ENCODE data around the gene CEMIP.

The CEMIP gene

GRCh38 chr15:80942746-80943565, 163.8 kb downstream of the CEMIP start:
- TF ChIP-seq, protein P1, sequence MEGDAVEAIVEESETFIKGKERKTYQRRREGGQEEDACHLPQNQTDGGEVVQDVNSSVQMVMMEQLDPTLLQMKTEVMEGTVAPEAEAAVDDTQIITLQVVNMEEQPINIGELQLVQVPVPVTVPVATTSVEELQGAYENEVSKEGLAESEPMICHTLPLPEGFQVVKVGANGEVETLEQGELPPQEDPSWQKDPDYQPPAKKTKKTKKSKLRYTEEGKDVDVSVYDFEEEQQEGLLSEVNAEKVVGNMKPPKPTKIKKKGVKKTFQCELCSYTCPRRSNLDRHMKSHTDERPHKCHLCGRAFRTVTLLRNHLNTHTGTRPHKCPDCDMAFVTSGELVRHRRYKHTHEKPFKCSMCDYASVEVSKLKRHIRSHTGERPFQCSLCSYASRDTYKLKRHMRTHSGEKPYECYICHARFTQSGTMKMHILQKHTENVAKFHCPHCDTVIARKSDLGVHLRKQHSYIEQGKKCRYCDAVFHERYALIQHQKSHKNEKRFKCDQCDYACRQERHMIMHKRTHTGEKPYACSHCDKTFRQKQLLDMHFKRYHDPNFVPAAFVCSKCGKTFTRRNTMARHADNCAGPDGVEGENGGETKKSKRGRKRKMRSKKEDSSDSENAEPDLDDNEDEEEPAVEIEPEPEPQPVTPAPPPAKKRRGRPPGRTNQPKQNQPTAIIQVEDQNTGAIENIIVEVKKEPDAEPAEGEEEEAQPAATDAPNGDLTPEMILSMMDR (IDR thresholded peaks at IDR 0.05; ENCODE audit: low read depth, low read length) = no peak
- DNase-seq (ENCODE audit: low read depth, low spot score) = no peak
- in situ Hi-C loops (cut with HindIII; ENCODE audit: low sequenced_read_pairs) = no loop called here
- no peak overlapping the region for H3K4me3 ChIP-seq (ENCODE audit: low read depth, low read length)

- no peak for DNase-seq (ENCODE audit: low read depth, low spot score)
- in situ Hi-C loops (cut with HindIII; ENCODE audit: low sequenced_read_pairs) = no loop called here
- TF ChIP-seq, protein P1 (IDR thresholded peaks at IDR 0.05; ENCODE audit: low read depth, low read length) = no peak
- no peak overlapping the region for H3K4me3 ChIP-seq (ENCODE audit: low read depth, low read length)
These were observed 165.6 kb downstream of the CEMIP start for GRCh38 chr15:80944818-80945217.

DNA sequence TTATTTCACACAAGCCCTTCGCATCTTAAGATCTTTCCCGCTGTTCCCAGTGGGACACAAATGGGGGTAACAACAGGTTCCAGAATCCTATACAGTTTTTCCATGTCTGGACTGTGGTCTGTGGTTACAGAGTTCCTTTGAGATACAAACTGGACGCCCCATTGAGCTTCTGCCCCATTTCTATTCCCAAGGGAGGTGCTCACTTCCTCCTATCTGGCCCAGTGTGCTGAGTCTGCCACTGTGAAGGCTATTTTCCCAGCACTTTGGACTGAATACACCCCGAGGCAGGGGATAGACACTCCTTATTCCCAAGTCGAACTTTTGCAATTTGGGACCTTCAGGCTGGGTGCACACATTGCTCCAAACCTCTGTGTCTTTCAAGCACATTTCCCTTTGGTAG, 166.4 kb downstream of the CEMIP start:
- H3K4me3 ChIP-seq (ENCODE audit: low read depth, low read length) = no peak overlapping the region
- in situ Hi-C loops (cut with HindIII; ENCODE audit: low sequenced_read_pairs) = no loop called here
- no peak for DNase-seq (ENCODE audit: low read depth, low spot score)
- TF ChIP-seq, protein P1 (IDR thresholded peaks at IDR 0.05; ENCODE audit: low read depth, low read length) = no peak

DNA sequence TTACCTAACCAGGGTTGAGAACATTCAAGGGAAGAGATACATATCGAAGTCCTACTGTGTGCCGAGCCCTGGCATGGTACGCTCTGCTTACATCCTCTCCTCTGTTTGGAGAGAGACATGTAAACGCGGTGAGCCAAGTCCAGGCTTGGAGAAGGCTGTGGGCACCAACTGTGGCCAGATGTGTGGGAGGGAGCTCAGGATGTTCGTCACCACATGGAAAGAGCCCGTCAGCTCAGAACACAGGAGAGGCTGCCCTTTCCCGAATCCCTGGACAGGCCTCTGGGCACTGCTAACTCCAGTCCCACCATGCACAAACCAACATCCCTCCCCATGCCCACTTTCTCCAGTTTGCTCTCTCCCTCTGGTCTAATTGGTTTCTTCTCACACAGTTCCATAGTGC, 167.4 kb downstream of the CEMIP start:
- TF ChIP-seq, protein P1 (IDR thresholded peaks at IDR 0.05; ENCODE audit: low read depth, low read length) = no peak
- DNase-seq (ENCODE audit: low read depth, low spot score) = no peak
- in situ Hi-C loops (cut with HindIII; ENCODE audit: low sequenced_read_pairs) = no loop called here
- H3K4me3 ChIP-seq (ENCODE audit: low read depth, low read length) = no peak overlapping the region

DNA sequence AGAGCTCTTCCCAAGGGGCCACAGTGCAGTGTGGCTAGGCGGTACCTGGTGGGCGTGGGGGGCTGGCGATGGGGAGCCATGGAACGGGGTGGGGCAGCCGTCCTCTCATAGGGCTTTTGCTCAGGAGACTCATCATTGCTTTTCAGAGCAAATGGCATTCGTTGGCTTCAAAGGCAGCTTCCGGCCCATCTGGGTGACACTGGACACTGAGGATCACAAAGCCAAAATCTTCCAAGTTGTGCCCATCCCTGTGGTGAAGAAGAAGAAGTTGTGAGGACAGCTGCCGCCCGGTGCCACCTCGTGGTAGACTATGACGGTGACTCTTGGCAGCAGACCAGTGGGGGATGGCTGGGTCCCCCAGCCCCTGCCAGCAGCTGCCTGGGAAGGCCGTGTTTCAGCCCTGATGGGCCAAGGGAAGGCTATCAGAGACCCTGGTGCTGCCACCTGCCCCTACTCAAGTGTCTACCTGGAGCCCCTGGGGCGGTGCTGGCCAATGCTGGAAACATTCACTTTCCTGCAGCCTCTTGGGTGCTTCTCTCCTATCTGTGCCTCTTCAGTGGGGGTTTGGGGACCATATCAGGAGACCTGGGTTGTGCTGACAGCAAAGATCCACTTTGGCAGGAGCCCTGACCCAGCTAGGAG, 169.6 kb downstream of the CEMIP start:
- H3K4me3 ChIP-seq (ENCODE audit: low read depth, low read length) = no peak overlapping the region
- no peak for DNase-seq (ENCODE audit: low read depth, low spot score)
- TF ChIP-seq, protein P1 (IDR thresholded peaks at IDR 0.05; ENCODE audit: low read depth, low read length) = no peak
- in situ Hi-C loops (cut with HindIII; ENCODE audit: low sequenced_read_pairs) = no loop called here

DNA sequence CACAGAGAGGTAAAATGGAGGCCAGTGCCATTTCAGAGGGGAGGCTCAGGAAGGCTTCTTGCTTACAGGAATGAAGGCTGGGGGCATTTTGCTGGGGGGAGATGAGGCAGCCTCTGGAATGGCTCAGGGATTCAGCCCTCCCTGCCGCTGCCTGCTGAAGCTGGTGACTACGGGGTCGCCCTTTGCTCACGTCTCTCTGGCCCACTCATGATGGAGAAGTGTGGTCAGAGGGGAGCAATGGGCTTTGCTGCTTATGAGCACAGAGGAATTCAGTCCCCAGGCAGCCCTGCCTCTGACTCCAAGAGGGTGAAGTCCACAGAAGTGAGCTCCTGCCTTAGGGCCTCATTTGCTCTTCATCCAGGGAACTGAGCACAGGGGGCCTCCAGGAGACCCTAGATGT, 170.6 kb downstream of the CEMIP start:
- in situ Hi-C loops (cut with HindIII; ENCODE audit: low sequenced_read_pairs) = no loop called here
- DNase-seq (ENCODE audit: low read depth, low spot score) = no peak
- TF ChIP-seq, protein P1 (IDR thresholded peaks at IDR 0.05; ENCODE audit: low read depth, low read length) = no peak
- no peak overlapping the region for H3K4me3 ChIP-seq (ENCODE audit: low read depth, low read length)

Data from astrocyte of the spinal cord (primary cell).